Sciatic nerve (tissue), 2 donors: ENCODE results near the gene GLT8D2. TPM values are rescaled to one million over a fixed set of nuclear protein-coding genes. Genes with fewer than 3 reads are reported as not detected.

Experiments used
- ATAC-seq: fragments of 200-7000 bp; cut with Tn5 transposase; one replicate; pipeline ENCODE4 v1.9.1; 2020; ENCODE audit warnings: mild to moderate bottlenecking, moderate library complexity
- DNase-seq: peaks from one replicate; pipeline ENCODE4 v3.0.0-alpha.2; 2020; ENCODE audit warnings: low spot score
- intact Hi-C: fragments of 100-400 bp; cut with DNase I; formaldehyde crosslinking; loops from one replicate; pipeline ENCODE4 v1.14.2; 2022
- total RNA-seq: library from RNA; stranded (reverse); fragmentation: NEBNext Ultra II Directional; extraction: Animal tissue kit (Norgen Biotek cat#: 25700); gene quantifications from one replicate; pipeline ENCODE4 v1.2.1, GENCODE V29; 2021
- donor health status: DM: no; HTN: no; CAD: no.
- donor health status: DM: no; HTN: no; CAD: no.

The GLT8D2 gene
- total RNA-seq, 1 donor from 2014 or later, result 44.8 TPM

- DNase-seq, result no peak
- ATAC-seq, result no peak
- intact Hi-C loops, result no loop called here
Observed at GRCh38 chr12:103964805-103965204, 85.2 kb downstream of the GLT8D2 start.

DNA sequence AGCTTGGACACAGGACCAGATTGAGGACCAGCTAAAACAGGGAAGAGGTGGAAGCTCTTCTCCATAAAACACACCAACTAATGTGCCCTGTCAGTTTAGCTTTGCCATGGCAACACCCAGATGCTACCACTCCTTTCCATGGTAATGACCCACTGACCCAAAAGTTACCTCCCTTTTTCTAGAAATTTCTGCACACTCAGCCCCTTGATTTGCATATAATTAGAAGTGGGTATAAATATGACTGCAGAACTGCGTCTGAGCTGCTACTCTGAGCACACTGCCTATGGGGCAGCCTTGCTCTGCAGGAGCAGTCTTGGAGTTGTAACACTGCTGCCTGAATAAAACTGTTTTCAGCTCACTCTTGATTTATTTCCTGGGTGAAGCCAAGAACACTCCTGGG lies 87.5 kb downstream of the GLT8D2 start:
- ATAC-seq, result no peak
- intact Hi-C loops, result no loop called here
- no peak for DNase-seq

DNA sequence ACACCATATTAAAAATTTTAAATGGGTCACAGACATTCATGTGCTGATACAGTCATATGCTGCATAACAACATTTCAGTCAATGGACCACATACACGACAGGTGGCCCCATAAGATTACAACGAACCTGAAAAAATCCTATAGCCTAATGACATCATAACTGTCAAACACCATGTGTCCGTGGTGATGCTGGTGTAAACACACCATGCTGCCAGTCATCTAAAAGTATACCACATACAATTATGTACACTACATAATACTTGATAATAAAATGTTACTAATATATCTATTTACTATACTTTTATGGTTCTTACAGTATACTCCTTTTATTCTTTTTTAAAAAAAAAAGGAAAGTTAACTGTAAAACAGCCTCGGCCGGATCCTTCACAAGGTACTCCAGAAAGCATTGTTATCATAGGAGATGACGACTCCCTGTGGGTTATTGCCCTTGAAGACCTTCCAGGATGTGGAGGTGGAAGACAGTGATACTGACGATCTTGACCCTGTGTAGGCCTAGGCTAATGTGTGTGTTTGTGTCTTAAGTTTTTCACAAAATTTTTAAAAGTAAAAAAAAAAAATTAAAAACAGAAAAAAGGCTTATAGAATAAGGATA lies 89.3 kb downstream of the GLT8D2 start:
- ATAC-seq (no peak), DNase-seq (no peak)
- intact Hi-C loops, result no loop called here

DNA sequence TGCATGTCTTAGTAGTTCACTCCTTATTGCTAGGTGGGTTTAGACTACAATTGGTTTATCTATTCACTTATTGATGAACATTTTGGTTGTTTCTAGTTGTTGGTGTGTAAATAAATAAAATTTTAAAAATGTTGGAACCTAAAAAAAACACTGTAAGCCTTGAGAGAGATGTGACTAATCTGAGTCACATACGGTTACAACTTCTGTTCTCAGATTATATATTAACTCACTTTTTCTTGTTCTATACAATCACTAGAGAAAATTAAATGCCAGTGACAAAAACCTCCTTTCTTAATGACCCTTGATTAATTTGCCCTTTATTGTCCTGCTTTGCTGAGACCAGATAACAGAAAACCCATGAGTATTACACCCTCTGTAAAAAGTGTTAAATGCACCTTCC lies 91.4 kb downstream of the GLT8D2 start:
- intact Hi-C loops, result no loop called here
- DNase-seq, result no peak
- ATAC-seq, result no peak

GRCh38 chr12:103957865-103958388 lies 92.1 kb downstream of the GLT8D2 start:
- ATAC-seq (no peak), DNase-seq (no peak)
- intact Hi-C loops, result no loop called here

DNA sequence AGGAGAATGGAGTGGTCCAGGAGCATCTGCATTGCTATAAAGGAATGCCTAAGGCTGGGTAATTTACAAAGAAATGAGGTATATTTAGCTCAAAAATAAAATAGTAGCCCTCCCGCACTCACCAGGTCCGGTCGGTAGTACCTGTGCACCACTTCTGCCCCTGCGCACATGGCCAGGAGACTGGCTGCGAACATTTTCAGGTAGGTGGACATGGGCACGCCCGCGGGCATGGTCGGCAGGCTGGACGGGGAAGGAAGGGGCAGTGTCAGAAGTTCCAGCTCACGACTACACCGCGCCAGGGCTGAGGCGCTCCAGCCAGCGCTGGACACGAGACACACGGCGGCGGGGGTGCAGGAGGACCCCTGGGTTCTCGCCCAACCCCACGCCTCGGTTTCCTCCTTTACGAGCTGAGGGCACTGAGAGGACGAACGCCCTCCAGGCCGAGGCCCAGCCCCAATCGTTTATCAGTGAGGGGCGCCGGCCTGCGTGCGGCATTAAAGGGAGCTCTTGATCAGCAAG lies 93.4 kb downstream of the GLT8D2 start:
- DNase-seq (no peak), ATAC-seq (peak; percentile 61)
- intact Hi-C loops, result no loop called here

DNA sequence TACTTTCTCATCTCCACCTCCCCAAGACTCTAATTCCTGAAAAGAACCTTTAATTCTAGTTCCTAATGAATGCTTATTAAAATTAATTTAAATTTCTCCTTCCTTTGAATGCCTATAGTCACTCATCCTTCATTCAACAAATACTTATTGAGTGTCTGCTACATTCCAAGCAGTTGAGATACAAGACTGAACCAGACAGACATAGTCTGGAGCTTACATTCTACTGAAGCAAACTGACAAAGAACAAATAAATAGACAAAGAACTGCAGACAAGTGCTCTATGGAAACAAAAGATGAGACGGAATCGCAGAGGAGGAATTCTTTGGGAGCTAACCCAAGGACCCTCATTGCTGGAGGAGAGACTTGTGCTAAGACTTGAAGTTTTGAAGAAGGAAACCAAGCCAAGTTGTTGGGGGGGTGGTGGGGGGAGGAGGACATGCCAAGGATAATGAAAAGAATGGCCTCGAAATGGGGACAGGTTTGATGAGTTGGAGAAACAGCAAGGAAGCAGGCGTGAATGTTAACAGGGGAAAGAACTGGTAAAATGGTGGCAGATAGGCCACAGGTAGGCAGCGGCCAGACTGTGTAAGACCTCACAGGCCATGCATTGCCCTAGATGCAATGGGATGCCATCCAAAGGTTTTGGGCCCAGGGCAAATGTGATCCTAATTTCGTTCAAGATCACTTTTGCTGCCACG lies 94.0 kb downstream of the GLT8D2 start:
- no peak for ATAC-seq
- intact Hi-C loops, result no loop called here
- DNase-seq, result no peak

- ATAC-seq (no peak), DNase-seq (no peak)
- intact Hi-C loops, result no loop called here
Observed at GRCh38 chr12:103952497-103952896, 97.5 kb downstream of the GLT8D2 start.

DNA sequence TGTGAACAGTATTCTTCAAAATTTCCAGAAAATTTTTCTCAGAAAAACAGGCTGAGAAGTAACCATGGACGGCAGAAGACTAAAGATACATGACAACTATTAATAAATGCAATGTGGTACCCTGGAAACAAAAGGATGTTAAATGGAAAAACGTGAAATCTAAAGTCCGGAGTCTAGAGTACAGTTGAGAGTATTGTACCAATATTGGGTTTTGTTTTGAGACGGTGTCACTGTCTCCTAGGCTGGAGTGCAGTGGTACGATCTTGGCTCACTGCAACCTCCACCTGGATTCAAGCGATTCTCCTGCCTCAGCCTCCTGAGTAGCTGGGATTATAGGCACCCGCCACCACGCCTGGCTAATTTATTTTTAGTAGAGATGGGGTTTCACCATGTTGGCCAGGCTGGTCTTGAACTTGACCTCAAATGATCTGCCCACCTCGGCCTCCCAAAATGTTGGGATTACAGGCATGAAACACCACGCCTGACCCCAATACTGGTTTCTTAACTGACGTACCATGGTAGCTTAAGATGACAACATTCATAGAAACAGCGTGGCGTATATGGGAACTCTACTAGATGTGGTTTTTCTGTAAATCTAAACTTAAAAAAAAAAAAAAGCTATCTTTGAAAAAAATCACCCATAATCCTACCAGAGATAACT lies 101.1 kb downstream of the GLT8D2 start:
- DNase-seq (no peak), ATAC-seq (no peak)
- intact Hi-C loops, result no loop called here

GRCh38 chr12:103947871-103948555 lies 102.0 kb downstream of the GLT8D2 start:
- intact Hi-C loops, result no loop called here
- DNase-seq (no peak), ATAC-seq (no peak)

DNA sequence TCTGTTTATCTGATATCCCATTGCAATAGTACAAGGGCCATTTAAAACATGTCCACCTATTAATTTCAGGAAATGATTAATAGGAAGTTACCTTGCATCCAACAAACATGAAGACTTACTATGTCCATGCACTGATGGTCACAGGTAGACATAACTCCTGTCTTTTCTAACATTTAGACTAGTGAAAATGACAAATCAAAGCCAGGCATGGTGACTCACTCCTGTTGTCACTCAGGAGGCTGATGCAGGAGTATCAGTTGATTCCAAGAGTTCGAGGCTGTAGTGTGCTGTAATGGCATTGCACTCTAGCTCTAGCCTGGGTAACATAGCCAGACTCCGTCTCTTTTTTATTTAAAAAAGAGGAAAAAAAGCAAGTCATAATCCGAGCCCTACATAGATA lies 105.0 kb downstream of the GLT8D2 start:
- intact Hi-C loops, result no loop called here
- no peak for DNase-seq
- no peak for ATAC-seq

Other genes with a start within 250 kb of the GLT8D2 start
- 26.2 TPM for gene NT5DC3, start 209.0 kb downstream of the GLT8D2 start, total RNA-seq
- 517 TPM for gene HSP90B1, start 119.8 kb downstream of the GLT8D2 start, total RNA-seq
- gene TDG, start 84.3 kb downstream of the GLT8D2 start, total RNA-seq, result 18.4 TPM
- 37.2 TPM for gene HCFC2, start 14.3 kb upstream of the GLT8D2 start, total RNA-seq
- gene NFYB, start 88.0 kb upstream of the GLT8D2 start, total RNA-seq, result 47.9 TPM
- gene TXNRD1, start 165.6 kb upstream of the GLT8D2 start, total RNA-seq, result 98.8 TPM